Vagina (tissue), 2 donors: ENCODE measurements around the gene ZBTB21.

Experiments used
- POLR2A ChIP-seq, 2 donors: fragments of 450-650 bp; IDR thresholded peaks; one replicate each; pipeline ENCODE4 v1.6.1; 2017; ENCODE audit warnings: antibody characterized with exemption in 2 of 2, mild to moderate bottlenecking in 2 of 2, moderate library complexity in 2 of 2
- POLR2AphosphoS5 ChIP-seq, 2 donors: sonication (generic); formaldehyde crosslinking; IDR thresholded peaks; one replicate each; pipeline ENCODE4 v1.9.0; 2017; ENCODE audit warnings: antibody characterized with exemption in 2 of 2, mild to moderate bottlenecking in 2 of 2, low read depth in 1 of 2; ENCODE audit not compliant: insufficient read depth in 1 of 2
- TF ChIP-seq, protein P1 (sequence below), 3 experiments: fragments of 450-650 bp in 2 of 3; fragments of 200-600 bp in 1 of 3; sonication (generic) in 1 of 3; IDR thresholded peaks; one replicate each; pipeline ENCODE4 v1.5.1; 2017 to 2019; ENCODE audit warnings: antibody characterized with exemption in 3 of 3, mild to moderate bottlenecking in 2 of 3, moderate library complexity in 2 of 3

- TF ChIP-seq, protein P1, sequence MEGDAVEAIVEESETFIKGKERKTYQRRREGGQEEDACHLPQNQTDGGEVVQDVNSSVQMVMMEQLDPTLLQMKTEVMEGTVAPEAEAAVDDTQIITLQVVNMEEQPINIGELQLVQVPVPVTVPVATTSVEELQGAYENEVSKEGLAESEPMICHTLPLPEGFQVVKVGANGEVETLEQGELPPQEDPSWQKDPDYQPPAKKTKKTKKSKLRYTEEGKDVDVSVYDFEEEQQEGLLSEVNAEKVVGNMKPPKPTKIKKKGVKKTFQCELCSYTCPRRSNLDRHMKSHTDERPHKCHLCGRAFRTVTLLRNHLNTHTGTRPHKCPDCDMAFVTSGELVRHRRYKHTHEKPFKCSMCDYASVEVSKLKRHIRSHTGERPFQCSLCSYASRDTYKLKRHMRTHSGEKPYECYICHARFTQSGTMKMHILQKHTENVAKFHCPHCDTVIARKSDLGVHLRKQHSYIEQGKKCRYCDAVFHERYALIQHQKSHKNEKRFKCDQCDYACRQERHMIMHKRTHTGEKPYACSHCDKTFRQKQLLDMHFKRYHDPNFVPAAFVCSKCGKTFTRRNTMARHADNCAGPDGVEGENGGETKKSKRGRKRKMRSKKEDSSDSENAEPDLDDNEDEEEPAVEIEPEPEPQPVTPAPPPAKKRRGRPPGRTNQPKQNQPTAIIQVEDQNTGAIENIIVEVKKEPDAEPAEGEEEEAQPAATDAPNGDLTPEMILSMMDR (IDR thresholded peaks at IDR 0.05): no peak
- TF ChIP-seq POLR2A (IDR thresholded peaks at IDR 0.05) (no peak), POLR2AphosphoS5 (IDR thresholded peaks at IDR 0.05; ENCODE audit: insufficient read depth in 1 of 2, low read depth in 1 of 2) (no peak)
Measured at GRCh38 chr21:42022091-42022430, 11.9 kb upstream of the ZBTB21 start.
